ENCODE results near the gene USP9X.

Gene USP9X

DNA sequence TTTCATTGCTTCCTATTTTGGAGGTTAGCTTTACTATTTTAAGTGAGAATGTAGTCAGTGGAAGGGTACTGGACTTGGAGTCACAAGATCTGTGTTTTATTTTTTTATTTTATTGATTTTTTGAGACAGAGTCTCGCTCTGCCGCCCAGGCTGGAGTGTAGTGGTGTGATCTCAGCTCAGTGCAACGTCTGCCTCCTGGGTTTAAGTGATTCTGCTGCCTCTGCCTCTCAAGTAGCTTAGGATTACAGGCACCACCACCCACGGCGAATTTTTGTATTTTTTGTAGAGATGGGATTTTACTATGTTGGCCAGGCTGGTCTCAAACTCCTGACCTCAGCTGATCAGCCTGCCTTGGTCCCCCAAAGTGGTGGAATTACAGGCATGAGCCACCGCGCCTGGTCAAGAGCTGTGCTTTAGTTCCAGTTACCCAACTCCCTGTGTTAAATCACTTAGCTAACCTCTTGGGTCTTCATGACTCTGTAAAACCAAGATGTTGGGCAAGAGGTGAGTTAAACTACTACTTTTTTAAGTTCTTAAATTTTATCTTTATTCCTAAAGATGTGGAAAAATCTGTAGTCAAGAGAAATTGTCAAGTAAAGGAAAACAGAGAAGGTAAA is 11.2 kb downstream of the USP9X start (continued):
- TF ChIP-seq ZSCAN23 (tag by site-specific recombination; IDR thresholded peaks at IDR 0.05) (no peak), ZNF174 (tag by site-specific recombination; IDR thresholded peaks at IDR 0.05) (no peak), ZNF366 (tag by site-specific recombination; conservative IDR thresholded peaks at IDR 0.05) (no peak), ZNF777 (tag by site-specific recombination; IDR thresholded peaks at IDR 0.05; ENCODE audit: borderline replicate concordance) (no peak), TRIM28 (IDR thresholded peaks at IDR 0.05; ENCODE audit: borderline replicate concordance, low read length) (peak; percentile 47; the same call in 1 of the 2 replicates), ZNF558 (tag by site-specific recombination; IDR thresholded peaks at IDR 0.05) (no peak), ZNF157 (tag by site-specific recombination; IDR thresholded peaks at IDR 0.05) (no peak), MZF1 (tag by site-specific recombination; IDR thresholded peaks at IDR 0.05; ENCODE audit: borderline replicate concordance) (no peak), ZXDB (tag by site-specific recombination; IDR thresholded peaks at IDR 0.05) (no peak), ZNF48 (tag by site-specific recombination; IDR thresholded peaks at IDR 0.05) (no peak), ZNF544 (tag by site-specific recombination; IDR thresholded peaks at IDR 0.05) (no peak), ZNF19 (tag by site-specific recombination; IDR thresholded peaks at IDR 0.05; ENCODE audit: low read depth) (no peak), ZNF548 (tag by site-specific recombination; IDR thresholded peaks at IDR 0.05) (no peak), HOXA7 (CRISPR knock-in tag; IDR thresholded peaks at IDR 0.05; ENCODE audit: borderline replicate concordance) (no peak), ZNF121 (tag by site-specific recombination; IDR thresholded peaks at IDR 0.05) (0 out of 2 replicates have a peak, but pooled peaks have one; percentile 42), ZNF561 (tag by site-specific recombination; IDR thresholded peaks at IDR 0.05; ENCODE audit: borderline replicate concordance) (no peak), ZNF501 (tag by site-specific recombination; IDR thresholded peaks at IDR 0.05) (no peak), ZNF311 (tag by site-specific recombination; IDR thresholded peaks at IDR 0.05; ENCODE audit: borderline replicate concordance) (no peak)
- TF ChIP-seq, protein P1, sequence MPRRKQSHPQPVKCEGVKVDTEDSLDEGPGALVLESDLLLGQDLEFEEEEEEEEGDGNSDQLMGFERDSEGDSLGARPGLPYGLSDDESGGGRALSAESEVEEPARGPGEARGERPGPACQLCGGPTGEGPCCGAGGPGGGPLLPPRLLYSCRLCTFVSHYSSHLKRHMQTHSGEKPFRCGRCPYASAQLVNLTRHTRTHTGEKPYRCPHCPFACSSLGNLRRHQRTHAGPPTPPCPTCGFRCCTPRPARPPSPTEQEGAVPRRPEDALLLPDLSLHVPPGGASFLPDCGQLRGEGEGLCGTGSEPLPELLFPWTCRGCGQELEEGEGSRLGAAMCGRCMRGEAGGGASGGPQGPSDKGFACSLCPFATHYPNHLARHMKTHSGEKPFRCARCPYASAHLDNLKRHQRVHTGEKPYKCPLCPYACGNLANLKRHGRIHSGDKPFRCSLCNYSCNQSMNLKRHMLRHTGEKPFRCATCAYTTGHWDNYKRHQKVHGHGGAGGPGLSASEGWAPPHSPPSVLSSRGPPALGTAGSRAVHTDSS (tag by site-specific recombination; IDR thresholded peaks at IDR 0.05) = no peak
- TF ChIP-seq, protein P2, sequence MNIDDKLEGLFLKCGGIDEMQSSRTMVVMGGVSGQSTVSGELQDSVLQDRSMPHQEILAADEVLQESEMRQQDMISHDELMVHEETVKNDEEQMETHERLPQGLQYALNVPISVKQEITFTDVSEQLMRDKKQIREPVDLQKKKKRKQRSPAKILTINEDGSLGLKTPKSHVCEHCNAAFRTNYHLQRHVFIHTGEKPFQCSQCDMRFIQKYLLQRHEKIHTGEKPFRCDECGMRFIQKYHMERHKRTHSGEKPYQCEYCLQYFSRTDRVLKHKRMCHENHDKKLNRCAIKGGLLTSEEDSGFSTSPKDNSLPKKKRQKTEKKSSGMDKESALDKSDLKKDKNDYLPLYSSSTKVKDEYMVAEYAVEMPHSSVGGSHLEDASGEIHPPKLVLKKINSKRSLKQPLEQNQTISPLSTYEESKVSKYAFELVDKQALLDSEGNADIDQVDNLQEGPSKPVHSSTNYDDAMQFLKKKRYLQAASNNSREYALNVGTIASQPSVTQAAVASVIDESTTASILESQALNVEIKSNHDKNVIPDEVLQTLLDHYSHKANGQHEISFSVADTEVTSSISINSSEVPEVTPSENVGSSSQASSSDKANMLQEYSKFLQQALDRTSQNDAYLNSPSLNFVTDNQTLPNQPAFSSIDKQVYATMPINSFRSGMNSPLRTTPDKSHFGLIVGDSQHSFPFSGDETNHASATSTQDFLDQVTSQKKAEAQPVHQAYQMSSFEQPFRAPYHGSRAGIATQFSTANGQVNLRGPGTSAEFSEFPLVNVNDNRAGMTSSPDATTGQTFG (tag by site-specific recombination; IDR thresholded peaks at IDR 0.05; ENCODE audit: borderline replicate concordance) = no peak
- TF ChIP-seq, protein P3, sequence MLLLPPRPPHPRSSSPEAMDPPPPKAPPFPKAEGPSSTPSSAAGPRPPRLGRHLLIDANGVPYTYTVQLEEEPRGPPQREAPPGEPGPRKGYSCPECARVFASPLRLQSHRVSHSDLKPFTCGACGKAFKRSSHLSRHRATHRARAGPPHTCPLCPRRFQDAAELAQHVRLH (tag by site-specific recombination; IDR thresholded peaks at IDR 0.05) = no peak
- TF ChIP-seq, protein P4, sequence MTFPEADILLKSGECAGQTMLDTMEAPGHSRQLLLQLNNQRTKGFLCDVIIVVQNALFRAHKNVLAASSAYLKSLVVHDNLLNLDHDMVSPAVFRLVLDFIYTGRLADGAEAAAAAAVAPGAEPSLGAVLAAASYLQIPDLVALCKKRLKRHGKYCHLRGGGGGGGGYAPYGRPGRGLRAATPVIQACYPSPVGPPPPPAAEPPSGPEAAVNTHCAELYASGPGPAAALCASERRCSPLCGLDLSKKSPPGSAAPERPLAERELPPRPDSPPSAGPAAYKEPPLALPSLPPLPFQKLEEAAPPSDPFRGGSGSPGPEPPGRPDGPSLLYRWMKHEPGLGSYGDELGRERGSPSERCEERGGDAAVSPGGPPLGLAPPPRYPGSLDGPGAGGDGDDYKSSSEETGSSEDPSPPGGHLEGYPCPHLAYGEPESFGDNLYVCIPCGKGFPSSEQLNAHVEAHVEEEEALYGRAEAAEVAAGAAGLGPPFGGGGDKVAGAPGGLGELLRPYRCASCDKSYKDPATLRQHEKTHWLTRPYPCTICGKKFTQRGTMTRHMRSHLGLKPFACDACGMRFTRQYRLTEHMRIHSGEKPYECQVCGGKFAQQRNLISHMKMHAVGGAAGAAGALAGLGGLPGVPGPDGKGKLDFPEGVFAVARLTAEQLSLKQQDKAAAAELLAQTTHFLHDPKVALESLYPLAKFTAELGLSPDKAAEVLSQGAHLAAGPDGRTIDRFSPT (tag by site-specific recombination; IDR thresholded peaks at IDR 0.05) = peak; percentile 73
- TF ChIP-seq, protein P5, sequence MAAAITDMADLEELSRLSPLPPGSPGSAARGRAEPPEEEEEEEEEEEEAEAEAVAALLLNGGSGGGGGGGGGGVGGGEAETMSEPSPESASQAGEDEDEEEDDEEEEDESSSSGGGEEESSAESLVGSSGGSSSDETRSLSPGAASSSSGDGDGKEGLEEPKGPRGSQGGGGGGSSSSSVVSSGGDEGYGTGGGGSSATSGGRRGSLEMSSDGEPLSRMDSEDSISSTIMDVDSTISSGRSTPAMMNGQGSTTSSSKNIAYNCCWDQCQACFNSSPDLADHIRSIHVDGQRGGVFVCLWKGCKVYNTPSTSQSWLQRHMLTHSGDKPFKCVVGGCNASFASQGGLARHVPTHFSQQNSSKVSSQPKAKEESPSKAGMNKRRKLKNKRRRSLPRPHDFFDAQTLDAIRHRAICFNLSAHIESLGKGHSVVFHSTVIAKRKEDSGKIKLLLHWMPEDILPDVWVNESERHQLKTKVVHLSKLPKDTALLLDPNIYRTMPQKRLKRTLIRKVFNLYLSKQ (tag by site-specific recombination; IDR thresholded peaks at IDR 0.05; ENCODE audit: borderline replicate concordance) = no peak
- TF ChIP-seq, protein P6, sequence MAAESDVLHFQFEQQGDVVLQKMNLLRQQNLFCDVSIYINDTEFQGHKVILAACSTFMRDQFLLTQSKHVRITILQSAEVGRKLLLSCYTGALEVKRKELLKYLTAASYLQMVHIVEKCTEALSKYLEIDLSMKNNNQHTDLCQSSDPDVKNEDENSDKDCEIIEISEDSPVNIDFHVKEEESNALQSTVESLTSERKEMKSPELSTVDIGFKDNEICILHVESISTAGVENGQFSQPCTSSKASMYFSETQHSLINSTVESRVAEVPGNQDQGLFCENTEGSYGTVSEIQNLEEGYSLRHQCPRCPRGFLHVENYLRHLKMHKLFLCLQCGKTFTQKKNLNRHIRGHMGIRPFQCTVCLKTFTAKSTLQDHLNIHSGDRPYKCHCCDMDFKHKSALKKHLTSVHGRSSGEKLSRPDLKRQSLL (tag by site-specific recombination; IDR thresholded peaks at IDR 0.05) = no peak
- TF ChIP-seq, protein P7, sequence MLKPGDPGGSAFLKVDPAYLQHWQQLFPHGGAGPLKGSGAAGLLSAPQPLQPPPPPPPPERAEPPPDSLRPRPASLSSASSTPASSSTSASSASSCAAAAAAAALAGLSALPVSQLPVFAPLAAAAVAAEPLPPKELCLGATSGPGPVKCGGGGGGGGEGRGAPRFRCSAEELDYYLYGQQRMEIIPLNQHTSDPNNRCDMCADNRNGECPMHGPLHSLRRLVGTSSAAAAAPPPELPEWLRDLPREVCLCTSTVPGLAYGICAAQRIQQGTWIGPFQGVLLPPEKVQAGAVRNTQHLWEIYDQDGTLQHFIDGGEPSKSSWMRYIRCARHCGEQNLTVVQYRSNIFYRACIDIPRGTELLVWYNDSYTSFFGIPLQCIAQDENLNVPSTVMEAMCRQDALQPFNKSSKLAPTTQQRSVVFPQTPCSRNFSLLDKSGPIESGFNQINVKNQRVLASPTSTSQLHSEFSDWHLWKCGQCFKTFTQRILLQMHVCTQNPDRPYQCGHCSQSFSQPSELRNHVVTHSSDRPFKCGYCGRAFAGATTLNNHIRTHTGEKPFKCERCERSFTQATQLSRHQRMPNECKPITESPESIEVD (tag by site-specific recombination; IDR thresholded peaks at IDR 0.05) = 0 out of 2 replicates have a peak, but pooled peaks have one; percentile 9
